IPS-18c (cell line): ENCODE measurements around the gene KDM8.
"Not testable (repeated sequence)": the region's sequence is repeated elsewhere in the genome, so short reads cannot be mapped to it uniquely, and the experiment has no call there.

Source experiments
- H3K4me3 ChIP-seq: 2 replicates; pipeline ENCODE4 v1.7.0; 2013; ENCODE audit warnings: low read depth, mild to moderate bottlenecking, low read length, moderate library complexity; ENCODE audit not compliant: insufficient read depth
- H3K9me3 ChIP-seq: one replicate; pipeline ENCODE4 v1.6.1; 2013; ENCODE audit warnings: mild to moderate bottlenecking, low read length, moderate library complexity; ENCODE audit not compliant: control insufficient read depth, insufficient read depth

Gene KDM8

DNA sequence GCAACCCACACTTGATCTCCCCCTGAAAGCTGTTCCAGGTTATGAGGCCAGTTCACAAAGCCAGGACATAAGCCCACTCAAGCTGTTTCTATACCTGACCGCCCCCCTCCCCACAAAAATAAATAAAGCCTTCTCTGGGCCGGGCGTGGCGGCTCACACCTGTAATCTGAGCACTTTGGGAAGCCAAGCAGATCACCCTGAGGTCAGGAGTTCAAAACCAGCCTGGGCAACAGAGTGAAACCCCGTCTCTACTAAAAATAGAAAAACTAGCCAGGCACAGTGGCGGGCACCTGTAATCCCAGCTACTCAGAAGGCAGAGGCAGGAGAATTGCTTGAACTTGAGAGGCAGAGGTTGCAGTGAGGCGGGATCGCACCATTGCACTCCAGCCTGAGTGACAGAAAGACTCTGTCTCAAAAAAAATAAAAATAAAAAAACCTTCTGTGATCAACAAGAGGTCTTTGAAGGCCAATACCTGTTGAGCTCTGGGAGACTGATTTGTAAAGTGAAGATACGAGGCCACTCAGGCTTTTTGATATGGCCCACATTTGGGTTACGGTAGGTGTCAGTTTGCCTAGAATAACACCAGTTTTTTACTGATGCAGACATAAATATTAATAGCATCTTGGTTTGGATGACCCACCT lies 2.2 kb downstream of the KDM8 start:
- peaks cover 2% of the 10 kb centered on the region for H3K9me3 ChIP-seq
- no peak overlapping the region for H3K4me3 ChIP-seq

DNA sequence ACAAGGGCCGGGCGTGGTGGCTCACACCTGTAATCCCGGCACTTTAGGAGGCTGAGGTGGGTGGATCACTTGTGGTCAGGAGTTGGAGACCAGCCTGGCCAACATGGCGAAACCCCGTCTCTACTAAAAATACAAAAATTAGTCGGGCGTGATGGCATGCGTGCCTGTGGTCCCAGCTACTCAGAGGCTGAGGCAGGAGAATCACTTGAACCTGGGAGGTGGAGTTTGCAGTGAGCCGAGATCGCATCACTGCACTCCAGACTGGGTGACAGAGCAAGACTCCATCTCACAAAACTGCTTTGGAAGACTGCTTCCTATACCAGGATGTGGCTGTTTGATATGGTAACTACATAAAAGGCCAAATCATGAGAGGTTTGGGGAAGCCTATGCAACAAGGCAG lies 3.8 kb downstream of the KDM8 start:
- H3K9me3 ChIP-seq, H3K4me3 ChIP-seq: not testable (repeated sequence)

DNA sequence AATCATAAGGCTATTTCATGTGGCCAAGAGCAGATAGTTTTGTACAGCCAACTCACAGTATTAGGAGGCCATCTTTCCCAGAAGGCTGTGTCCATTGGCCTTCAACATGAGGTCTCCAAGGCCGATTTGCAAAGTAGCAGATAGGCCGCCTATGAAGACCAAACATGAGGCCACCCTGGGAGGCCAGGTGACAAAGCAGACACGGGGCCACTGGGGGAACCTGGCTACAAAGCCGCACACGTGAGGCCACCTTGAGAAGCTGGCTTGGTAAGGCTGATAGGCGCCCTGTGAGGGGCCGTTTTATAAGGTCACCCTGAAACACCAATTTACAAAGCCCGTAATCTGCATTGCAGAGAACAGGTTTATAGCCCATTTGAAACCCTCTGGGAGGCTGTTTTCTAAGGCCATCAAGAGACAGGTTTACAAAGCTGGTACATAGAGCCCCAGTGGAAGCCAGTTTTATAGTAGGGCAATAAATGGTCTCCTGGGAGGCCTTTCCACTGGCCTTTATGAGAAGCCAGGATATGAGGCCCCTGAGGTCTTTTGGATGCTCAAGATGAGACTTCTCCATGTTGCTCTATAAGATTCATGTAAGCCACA lies 4.9 kb downstream of the KDM8 start:
- H3K9me3 ChIP-seq, result peaks cover 2% of the 10 kb centered on the region
- H3K4me3 ChIP-seq, result no peak overlapping the region

DNA sequence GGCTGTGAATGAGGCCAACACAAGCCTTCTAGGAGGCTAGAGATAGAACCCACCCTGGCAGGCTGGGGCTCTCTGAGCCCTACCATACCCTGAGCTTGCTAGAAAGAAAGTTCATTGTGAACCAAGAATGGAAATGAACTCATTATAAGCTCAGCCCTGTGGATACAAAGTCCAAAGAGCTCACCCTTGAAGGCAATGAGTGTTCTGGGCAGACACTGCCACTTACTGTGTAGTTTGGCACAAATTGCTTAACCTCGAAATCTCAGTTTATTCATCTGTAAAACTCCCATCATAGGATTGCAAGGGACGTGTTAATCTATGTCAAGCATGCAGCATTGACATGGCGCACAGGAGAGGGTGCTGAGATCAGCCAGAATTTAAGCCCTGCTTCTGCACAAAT lies 5.5 kb downstream of the KDM8 start:
- Histone ChIP-seq H3K4me3 (no peak overlapping the region), H3K9me3 (peaks cover 2% of the 10 kb centered on the region)

DNA sequence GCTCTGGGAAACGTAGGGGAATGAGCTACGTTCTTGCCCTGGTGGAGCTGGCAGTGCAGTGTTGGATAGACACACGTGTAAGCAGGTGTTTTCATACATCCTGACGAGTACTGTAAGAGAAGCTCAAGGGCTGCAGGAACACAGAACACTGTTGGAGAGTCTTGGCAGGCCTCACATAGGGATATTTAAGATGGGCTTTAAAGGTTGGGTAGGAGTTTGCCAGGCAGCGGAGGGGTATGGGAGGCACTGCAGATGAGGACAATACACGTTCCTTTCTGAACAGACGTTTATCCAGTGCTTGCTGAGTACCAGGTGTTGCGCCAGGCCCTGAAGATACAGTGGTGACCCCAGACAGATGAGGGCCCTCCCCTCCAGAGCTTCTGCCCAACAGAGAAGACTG lies 6.3 kb downstream of the KDM8 start:
- peaks cover 2% of the 10 kb centered on the region for H3K9me3 ChIP-seq

DNA sequence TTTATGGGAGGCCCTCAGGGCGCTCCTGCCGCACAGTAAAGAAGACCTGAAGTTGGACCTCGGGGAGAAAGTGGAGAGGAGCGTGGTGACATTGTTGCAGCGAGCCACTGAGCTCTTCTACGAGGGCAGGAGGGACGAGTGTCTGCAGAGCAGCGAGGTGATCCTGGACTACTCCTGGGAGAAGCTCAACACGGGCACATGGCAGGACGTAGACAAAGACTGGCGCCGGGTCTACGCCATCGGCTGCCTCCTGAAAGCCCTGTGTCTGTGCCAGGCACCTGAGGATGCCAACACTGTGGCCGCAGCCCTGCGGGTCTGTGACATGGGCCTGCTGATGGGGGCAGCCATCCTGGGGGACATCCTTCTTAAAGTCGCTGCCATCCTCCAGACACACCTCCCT lies 6.8 kb downstream of the KDM8 start:
- H3K9me3 ChIP-seq, result peaks cover 2% of the 10 kb centered on the region
- H3K4me3 ChIP-seq, result no peak overlapping the region

More for the DNA sequence above, 6.3 kb downstream of the KDM8 start:
- no peak overlapping the region for H3K4me3 ChIP-seq

DNA sequence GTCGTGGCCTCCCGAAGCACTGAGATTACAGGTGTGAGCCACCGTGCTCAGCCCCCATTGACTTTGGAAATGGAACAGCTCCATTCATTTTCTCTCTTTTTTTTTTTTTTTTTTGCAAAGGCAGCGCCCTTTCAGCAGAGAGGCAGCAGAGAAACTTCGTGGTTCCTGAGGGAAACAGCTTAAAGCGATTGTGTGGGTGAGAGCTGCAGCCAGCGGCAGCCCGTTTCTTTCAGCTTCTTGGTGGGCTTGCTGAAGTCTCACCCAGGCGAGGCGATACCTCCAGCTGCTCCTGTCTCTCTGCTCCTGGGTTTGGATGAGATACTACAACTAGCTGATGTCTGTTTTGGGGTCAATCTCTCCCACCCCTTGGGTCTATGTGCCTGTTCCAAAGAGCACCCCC lies 7.7 kb downstream of the KDM8 start:
- H3K9me3 ChIP-seq, result peaks cover 2% of the 10 kb centered on the region
- no peak overlapping the region for H3K4me3 ChIP-seq

DNA sequence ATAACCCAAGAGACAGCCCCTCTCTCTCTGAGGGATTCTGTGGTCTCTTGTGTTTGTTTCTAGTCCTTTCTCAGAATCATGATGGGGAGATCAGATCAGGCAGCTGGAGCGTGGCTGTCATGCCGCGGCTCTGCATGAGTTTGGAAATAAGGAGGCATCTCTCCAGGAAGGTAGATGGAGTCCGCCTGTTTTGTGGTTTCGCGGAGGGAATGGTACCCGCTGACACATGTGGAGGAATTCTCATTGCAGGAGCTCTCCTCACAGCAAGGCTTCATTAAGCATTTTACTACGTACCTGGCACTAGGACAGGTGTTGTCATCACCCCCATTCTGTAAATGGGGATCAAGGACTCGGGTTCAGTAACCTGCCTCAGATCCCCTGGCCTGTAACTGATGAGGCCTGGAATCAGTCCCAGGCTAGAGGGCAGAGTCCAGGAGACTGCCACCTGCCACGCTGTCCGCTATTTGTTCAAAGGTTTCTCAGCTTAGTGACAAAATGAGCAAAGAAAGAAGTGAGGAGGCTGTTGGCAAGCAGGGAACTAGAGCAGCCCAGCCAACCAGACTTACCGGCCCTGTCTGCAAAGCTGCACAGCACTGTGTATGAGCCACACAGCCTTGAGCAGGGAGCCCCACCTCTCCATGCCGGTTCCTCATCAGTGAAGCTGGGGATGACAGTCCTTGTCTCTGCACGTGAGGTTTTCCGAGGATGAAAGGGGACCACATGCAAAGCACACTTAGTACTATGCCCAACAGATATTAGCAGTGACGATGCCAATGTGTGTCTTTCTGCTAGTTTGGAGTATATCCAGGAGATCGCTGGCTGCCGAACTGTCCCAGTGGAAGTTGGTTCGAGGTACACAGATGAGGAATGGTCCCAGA lies 11.0 kb downstream of the KDM8 start:
- Histone ChIP-seq H3K9me3 (no peaks in the 10 kb centered on the region), H3K4me3 (no peak overlapping the region)

DNA sequence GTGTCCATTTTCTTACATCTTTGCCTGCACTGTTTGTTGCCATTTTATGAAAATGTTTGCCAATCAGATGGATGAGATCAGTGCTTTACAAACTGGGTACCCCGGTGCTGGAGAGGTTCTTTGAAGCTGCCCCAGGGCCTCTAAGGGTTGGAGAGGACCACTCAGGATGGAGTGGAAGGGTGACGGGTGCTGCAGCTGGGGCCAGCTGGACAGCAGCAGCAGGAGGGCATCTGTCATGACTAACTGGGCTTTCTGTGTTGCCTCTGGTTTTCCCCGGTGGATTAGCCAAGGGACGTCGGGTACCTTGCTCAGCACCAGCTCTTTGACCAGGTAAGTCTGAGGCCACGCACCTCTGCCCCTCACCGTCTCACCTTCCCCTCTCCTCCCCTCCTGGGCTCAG lies 12.3 kb downstream of the KDM8 start:
- no peak overlapping the region for H3K4me3 ChIP-seq
- H3K9me3 ChIP-seq, result no peaks in the 10 kb centered on the region

DNA sequence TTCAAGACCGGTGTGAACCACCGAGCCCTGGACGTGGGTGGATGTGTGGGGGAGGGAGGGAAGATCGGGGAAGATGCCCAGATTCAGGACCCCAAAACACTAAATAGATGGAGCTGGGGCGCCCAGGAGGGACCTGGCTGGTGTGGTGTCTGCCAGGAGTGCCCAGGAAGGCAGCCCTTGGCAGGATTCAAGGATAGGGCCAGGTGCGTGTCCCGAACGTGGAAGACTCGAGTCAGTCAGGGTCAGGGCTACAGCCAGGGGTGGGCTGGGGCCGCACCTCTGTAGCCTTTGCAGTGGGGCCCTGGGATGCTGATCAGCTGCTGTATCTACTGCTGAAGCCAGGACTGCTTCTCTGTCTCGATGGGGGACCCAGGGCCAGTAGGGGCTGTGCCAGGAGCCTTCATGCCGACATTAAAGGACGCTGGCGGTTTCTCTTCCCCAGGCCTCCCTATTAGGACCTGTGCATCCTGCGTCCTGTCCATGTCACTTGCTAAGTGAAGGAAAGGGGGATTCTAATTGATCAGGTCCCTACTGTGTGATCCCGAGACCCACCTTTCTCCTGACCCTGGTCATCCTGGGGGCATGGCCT lies 13.1 kb downstream of the KDM8 start:
- Histone ChIP-seq H3K4me3 (no peak overlapping the region), H3K9me3 (no peaks in the 10 kb centered on the region)

DNA sequence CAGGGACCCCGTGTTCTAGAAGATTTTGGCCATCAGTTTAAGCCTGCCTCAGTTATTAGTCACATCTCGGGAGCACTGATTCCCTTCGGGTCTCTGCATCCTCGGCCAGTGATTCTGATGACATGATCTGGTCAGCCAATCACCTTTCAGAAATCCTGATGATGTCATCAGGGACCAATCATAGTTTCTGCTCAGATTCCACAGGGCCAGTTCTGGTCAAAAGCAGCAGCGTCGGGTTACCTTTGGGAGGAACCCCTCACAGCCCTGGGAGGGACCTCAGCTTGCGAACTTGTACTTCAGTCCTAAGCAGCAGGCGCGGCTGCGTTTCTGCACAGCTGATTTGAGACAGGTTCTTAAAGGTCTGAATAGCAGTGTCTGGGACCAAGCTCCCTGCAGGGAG lies 13.9 kb downstream of the KDM8 start:
- Histone ChIP-seq H3K4me3 (no peak overlapping the region), H3K9me3 (no peaks in the 10 kb centered on the region)

DNA sequence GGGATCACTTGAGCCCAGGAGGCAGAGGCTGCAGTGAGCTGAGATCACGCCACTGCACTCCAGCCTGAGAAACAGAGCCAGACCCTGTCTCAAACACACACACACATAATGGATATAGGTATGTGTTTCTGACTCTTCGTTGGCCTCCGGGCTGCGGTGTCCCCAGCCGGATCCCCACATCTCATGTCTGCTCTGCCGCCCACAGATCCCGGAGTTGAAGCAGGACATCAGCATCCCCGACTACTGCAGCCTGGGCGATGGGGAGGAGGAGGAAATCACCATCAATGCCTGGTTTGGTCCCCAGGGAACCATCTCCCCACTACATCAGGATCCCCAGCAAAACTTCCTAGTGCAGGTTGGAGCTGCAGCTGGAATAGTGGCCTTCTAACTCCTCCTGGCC lies 15.4 kb downstream of the KDM8 start:
- no peaks in the 10 kb centered on the region for H3K9me3 ChIP-seq
- no peak overlapping the region for H3K4me3 ChIP-seq

DNA sequence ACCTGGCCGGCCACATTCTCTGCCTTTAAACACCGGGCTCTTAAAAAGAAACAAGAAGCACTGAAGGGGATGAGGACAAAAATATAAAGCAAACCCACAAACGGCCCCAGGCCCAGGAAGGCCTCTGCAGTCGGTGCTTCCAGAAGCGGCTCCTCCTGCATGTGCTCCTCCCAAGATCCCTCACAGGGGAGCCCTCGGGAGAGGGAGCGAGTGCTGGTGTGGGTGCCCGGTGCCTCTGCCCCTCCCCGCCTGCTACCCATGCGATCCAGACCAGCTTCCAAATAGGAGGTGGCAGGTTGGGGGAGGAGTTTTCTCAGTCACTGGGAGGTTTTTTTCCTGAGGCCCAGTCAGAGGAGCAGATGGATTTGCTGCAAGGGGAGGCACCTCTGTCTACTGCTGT lies 15.8 kb downstream of the KDM8 start:
- Histone ChIP-seq H3K4me3 (no peak overlapping the region), H3K9me3 (no peaks in the 10 kb centered on the region)

DNA sequence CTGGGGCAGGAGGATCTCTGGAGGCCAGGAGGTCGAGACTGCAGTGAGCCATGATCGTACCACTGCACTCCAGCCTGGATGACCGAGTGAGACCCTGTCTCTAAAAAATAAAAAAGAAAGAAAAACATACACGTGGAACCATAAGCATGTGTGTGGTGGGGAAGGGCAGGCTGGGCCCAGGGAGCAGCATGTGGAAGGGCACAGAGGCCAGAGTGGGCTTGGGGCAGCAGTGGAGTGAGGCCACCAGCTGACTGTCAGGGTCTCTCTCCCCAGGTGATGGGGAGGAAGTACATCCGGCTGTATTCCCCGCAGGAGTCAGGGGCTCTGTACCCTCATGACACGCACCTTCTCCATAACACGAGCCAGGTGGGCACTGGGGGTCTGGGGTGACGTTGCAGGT lies 16.8 kb downstream of the KDM8 start:
- no peak overlapping the region; the same call in 1 of the 2 replicates for H3K4me3 ChIP-seq
- H3K9me3 ChIP-seq, result no peaks in the 10 kb centered on the region

DNA sequence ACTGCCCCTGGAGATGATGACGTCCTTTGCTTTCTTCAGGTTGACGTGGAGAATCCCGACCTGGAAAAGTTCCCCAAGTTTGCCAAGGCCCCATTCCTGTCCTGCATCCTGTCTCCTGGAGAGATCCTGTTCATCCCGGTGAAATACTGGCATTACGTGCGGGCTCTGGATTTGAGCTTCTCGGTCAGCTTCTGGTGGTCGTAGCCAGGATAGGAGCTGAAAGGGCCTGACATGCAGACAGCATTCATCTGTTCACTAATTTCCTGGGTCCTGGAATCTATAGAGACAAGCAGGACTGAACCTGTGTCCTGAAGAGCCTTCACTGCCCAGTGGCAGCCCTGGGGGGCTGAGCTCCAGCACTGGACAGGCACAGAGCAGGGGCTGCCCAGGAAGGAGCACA lies 17.2 kb downstream of the KDM8 start:
- Histone ChIP-seq H3K4me3 (no peak overlapping the region; the same call in 1 of the 2 replicates), H3K9me3 (no peaks in the 10 kb centered on the region)

DNA sequence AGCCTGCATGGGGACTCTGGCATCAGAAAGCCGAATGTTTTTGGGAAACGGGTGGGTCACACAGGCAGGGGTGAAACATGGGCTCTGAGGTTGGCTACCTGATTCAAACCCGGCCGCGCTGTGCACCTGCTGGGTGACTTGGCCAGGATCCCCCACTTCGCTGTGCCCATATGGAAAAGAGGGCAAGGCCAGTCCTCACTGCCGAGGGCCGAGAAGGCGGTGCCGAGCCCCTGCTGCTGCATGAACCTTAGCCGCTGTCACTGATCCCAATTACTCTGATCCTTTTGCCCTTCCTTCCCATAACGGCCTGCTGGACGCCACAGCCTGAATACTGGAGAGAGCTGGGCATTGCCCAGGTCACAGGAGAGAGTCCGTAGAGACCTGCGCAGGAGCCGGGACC lies 17.7 kb downstream of the KDM8 start:
- no peaks in the 10 kb centered on the region for H3K9me3 ChIP-seq
- H3K4me3 ChIP-seq, result no peak overlapping the region

DNA sequence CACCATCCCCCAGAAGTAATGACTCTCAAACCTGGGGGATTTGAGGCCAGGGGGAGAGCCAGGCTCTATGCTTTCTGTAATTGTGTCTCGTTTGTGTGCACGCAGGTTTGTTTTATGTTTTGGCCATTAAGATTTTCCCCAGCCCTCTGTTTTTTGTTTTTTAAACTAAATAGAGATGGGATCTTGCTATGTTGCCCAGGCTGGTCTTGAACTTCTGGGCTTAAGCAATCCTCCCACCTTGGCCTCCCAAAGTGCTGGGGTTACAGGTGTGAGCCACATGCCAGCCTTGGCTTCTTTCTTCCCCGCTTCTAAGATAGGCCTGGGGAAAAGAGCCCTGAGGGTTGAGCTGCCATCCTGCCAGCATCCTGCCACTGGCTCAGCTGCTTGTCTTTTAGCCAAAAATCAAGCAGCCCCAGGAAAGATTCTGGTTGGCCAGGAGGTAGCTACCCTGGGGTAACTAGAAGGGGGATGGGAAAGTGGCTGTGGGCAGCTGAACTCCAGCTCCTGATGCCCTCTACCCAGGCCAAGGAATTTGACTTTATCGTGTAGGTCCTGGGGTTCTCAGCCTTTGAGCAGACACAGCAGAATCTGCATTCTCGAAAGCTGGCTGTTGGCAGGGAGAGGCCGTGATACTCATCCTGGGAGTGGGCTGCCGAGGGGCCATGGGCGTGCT lies 18.4 kb downstream of the KDM8 start:
- no peak overlapping the region for H3K4me3 ChIP-seq
- H3K9me3 ChIP-seq, result no peaks in the 10 kb centered on the region
